ENCODE results near the gene SMAD6.
A peak's percentile ranks its signal among the peaks of the same experiment; 100 is the strongest.

The SMAD6 gene

DNA sequence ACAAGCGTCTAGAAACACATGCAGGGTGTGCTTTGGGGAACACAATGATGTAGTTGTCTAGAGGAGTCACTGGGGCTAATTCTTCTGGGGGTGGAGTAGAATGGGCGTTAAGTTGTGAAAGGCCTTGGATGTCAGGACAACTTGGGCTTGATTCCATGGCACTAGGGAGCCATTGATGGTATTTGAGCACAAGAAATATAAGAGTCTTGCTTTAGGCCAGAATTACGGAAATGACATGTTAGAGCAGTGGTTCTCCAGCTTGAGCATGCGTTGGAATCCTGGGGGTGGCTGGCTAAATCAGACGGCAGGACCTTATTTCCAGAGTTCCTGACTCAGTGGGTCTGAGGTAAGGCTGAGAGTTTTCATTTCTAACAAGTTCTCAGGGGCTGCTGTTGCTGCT, 29.2 kb upstream of the SMAD6 start:
- H3K4me1 ChIP-seq = peaks cover 6% of the 10 kb centered on the region; the same call in 1 of the 2 replicates
- H3K9me3 ChIP-seq = no peaks in the 10 kb centered on the region; the same call in 1 of the 2 replicates
- H3K4me3 ChIP-seq (ENCODE audit: low read depth, low read length) = no peak overlapping the region
- TF ChIP-seq, protein P1, sequence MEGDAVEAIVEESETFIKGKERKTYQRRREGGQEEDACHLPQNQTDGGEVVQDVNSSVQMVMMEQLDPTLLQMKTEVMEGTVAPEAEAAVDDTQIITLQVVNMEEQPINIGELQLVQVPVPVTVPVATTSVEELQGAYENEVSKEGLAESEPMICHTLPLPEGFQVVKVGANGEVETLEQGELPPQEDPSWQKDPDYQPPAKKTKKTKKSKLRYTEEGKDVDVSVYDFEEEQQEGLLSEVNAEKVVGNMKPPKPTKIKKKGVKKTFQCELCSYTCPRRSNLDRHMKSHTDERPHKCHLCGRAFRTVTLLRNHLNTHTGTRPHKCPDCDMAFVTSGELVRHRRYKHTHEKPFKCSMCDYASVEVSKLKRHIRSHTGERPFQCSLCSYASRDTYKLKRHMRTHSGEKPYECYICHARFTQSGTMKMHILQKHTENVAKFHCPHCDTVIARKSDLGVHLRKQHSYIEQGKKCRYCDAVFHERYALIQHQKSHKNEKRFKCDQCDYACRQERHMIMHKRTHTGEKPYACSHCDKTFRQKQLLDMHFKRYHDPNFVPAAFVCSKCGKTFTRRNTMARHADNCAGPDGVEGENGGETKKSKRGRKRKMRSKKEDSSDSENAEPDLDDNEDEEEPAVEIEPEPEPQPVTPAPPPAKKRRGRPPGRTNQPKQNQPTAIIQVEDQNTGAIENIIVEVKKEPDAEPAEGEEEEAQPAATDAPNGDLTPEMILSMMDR (IDR thresholded peaks at IDR 0.05; ENCODE audit: low read depth, low read length) = no peak
- H3K27me3 ChIP-seq = no peaks in the 10 kb centered on the region
- peaks cover 43% of the 10 kb centered on the region for H3K36me3 ChIP-seq
- no peak for DNase-seq

DNA sequence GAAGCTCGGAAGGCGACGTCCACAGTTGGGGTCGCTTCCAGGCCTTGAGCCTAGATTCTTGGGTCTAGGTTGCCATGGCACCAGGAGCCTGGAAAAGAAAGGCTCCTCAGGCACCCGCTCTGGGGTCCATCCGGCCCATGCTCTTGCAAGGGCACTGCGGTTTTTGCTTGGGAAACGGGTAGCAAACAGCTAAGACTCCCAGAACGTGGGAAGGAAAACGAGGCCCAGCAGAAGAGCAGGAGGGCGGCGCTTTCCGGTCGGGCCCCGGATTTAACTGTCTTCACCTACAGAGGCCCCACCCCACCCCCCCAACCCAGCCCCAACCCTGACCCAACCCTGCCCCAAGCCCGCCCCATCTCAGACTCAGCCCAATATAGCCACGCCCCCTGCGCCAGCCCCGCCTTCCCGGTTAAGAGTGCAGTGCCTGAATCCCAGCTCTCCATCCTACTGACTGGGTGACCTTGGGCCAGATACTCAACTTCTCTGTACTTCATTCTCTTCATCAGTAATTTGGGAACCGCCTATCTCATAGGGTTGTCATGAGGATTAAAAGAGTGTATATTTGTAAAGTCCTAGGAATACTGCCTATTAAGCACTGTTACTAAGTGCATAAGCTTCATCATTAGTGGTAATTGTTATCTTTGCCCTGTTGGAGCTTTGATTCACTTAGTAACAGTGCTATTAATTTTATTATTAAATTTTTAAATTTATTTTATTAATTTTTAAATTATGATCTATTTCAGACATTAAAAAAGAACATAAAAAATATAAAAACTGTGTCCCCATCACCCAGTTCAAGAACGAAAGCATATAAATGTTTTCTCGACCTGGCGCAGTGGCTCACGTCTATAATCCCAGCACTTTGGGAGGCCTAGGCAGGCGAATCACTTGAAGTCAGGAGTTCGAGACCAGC, 28.4 kb upstream of the SMAD6 start:
- Histone ChIP-seq H3K36me3 (peaks cover 38% of the 10 kb centered on the region), H3K4me3 (ENCODE audit: low read depth, low read length) (no peak overlapping the region), H3K27me3 (no peaks in the 10 kb centered on the region), H3K4me1 (peaks cover 14% of the 10 kb centered on the region), H3K9me3 (no peaks in the 10 kb centered on the region; the same call in 1 of the 2 replicates)
- DNase-seq = no peak
- TF ChIP-seq, protein P1 (IDR thresholded peaks at IDR 0.05; ENCODE audit: low read depth, low read length) = no peak

DNA sequence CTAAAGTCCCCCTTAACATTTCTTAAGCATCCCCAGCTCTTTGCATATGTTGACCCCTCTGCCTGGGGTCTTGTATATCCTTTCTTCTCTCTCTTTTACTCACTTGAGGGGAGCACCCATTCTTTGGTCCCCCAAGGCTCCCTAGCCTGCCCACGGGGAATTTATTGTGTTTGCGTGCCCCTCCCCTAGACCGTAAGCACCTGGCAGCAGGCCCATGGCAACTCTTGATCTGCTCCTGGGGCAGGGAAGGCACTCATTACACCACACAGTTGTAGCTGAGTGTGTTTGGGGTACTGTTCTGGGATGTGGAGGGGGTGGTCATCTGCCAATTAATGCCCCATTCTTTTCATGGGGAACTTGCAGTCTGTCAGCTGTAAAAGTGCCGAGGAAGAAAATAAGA, 27.3 kb upstream of the SMAD6 start:
- TF ChIP-seq, protein P1 (IDR thresholded peaks at IDR 0.05; ENCODE audit: low read depth, low read length) = no peak
- no peak for DNase-seq
- no peak overlapping the region for H3K4me3 ChIP-seq (ENCODE audit: low read depth, low read length)
- peaks cover 21% of the 10 kb centered on the region for H3K4me1 ChIP-seq
- no peaks in the 10 kb centered on the region for H3K27me3 ChIP-seq
- H3K9me3 ChIP-seq = no peaks in the 10 kb centered on the region; the same call in 1 of the 2 replicates
- peaks cover 31% of the 10 kb centered on the region for H3K36me3 ChIP-seq

DNA sequence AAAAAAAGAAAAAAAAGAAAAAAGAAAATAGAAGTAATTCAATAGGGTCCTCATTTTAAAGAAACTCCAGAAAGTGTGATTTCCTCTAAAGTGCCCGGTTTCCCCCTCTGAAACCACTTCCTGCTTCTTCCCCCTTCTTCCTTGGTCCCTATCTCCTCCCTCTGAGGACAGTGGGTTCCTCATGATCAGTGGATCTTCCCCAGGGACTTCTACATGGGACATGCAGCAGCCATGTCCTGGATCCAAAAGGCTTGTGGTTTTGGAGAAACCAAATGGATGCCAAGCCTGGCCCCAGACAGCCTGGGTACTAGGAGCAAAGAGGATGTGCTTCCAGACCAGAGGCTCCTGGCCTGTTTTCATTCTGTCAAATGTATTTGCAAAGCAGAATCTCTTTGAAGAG, 26.6 kb upstream of the SMAD6 start:
- H3K36me3 ChIP-seq = peaks cover 27% of the 10 kb centered on the region
- H3K4me3 ChIP-seq (ENCODE audit: low read depth, low read length) = no peak overlapping the region
- H3K9me3 ChIP-seq = no peaks in the 10 kb centered on the region; the same call in 1 of the 2 replicates
- peaks cover 27% of the 10 kb centered on the region for H3K4me1 ChIP-seq
- TF ChIP-seq, protein P1 (IDR thresholded peaks at IDR 0.05; ENCODE audit: low read depth, low read length) = no peak
- H3K27me3 ChIP-seq = no peaks in the 10 kb centered on the region
- no peak for DNase-seq

DNA sequence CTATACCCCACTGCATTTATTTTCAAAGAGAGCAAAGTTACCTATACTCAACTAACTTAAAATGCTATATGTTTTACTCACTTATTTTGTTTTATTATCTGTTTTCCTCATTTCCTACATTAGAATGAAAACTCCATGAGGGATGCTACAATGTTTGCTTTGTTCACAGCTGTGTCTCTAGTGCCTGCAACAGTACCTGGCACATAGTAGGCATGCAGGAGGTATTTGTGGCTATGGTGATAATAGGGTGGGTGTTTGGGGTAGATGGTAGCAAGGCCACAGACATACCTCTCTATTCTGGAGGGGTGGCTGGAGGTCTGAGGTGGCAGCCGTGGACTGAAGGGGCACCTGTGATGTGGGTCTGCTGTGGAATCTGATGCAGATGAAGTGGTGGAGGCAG, 24.7 kb upstream of the SMAD6 start:
- Histone ChIP-seq H3K4me1 (peaks cover 32% of the 10 kb centered on the region), H3K9me3 (no peaks in the 10 kb centered on the region), H3K4me3 (ENCODE audit: low read depth, low read length) (no peak overlapping the region), H3K27me3 (no peaks in the 10 kb centered on the region), H3K36me3 (peaks cover 18% of the 10 kb centered on the region)
- no peak for DNase-seq
- TF ChIP-seq, protein P1 (IDR thresholded peaks at IDR 0.05; ENCODE audit: low read depth, low read length) = no peak

DNA sequence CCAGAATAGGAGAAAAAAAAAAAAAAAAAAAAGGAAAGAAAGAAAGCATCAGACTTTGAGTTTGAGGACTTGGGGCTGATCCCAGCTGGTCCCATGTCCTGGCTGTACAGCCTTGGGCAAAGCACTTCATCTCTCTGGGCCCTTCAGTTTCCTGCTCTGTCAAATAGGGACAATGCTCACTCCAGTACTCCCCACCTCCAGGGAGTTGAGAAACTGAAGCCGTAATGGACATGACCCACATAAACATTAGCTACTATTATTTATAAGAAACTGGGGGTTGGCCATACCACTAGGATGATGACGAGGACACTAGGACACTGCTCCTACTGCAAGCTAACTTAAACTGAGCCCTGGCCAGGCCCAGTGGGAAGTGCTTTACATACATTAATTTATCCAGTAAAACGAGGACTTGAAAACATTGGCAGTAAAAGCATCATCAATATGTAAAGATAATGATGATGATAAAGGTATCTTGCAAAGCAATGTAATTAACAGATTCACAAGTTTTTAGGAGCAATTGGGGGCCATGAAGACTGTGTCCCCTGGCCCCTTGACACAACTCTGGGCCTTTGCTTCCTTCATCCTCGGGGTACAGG, 22.9 kb upstream of the SMAD6 start:
- H3K4me3 ChIP-seq (ENCODE audit: low read depth, low read length) = no peak overlapping the region
- peaks cover 17% of the 10 kb centered on the region for H3K36me3 ChIP-seq
- no peaks in the 10 kb centered on the region for H3K27me3 ChIP-seq
- peak; percentile 41 for DNase-seq
- peaks cover 32% of the 10 kb centered on the region for H3K4me1 ChIP-seq
- no peaks in the 10 kb centered on the region for H3K9me3 ChIP-seq
- TF ChIP-seq, protein P1 (IDR thresholded peaks at IDR 0.05; ENCODE audit: low read depth, low read length) = no peak

All from BE2C (cell line).